T-cell (primary cell): ENCODE data around the gene AP3M1. TPM values are rescaled to one million over a fixed set of nuclear protein-coding genes. Genes with fewer than 3 reads are reported as not detected.

Experiments
- ATAC-seq, 4 experiments: fragments of 200-7000 bp in 3 of 4; fragments of 150-1000 bp in 1 of 4; cut with Tn5 transposase; replicated peaks in 1 of 4; 1 replicate in 3 of 4; 2 replicates in 1 of 4; pipeline ENCODE4 v1.10.0; 2021; ENCODE audit warnings: moderate library complexity in 3 of 4, mild to moderate bottlenecking in 2 of 4, moderate number of reproducible peaks in 1 of 4
- CTCF ChIA-PET, 2 donors: fragments of 300-600 bp; sonication (Branson Sonifier 250); formaldehyde crosslinking; loops; one replicate each; lab custom pipeline; 2022; ENCODE audit warnings: antibody characterized with exemption in 2 of 2; lab: Charles Lee
- POLR2A ChIA-PET, 2 donors: fragments of 300-600 bp; sonication (Branson Sonifier 250); formaldehyde crosslinking; loops; one replicate each; lab custom pipeline; 2022; ENCODE audit warnings: antibody characterized with exemption in 2 of 2; lab: Charles Lee
- DNase-seq, 35 experiments: peaks; one replicate each; pipeline versions ENCODE4 v3.0.0 to v3.0.0-alpha.2; 2013 to 2023
- H3K27ac ChIP-seq: one replicate; pipeline ENCODE4 v1.5.1; 2013; ENCODE audit warnings: low read length
- H3K27me3 ChIP-seq, 2 experiments: replicated peaks in 1 of 2; 1 replicate in 1 of 2; 2 replicates in 1 of 2; pipeline versions ENCODE4 v1.6.1 to v1.7.0; 2013; ENCODE audit warnings: low read length in 1 of 2, mixed read lengths in 1 of 2; ENCODE audit not compliant: control insufficient read depth in 2 of 2, insufficient read depth in 2 of 2; ENCODE audit errors: extremely low read depth in 1 of 2
- H3K36me3 ChIP-seq, 2 donors: 1 replicate in 1 of 2; 2 replicates in 1 of 2; pipeline versions ENCODE4 v1.6.1 to v1.7.0; 2013; ENCODE audit warnings: low read length in 1 of 2; ENCODE audit not compliant: control insufficient read depth in 2 of 2, insufficient read depth in 1 of 2; ENCODE audit errors: extremely low read depth in 1 of 2
- H3K4me1 ChIP-seq, 2 experiments: 1 replicate in 1 of 2; 2 replicates in 1 of 2; pipeline versions ENCODE4 v1.6.1 to v1.7.0; 2013; ENCODE audit warnings: low read length in 2 of 2, mixed read lengths in 1 of 2; ENCODE audit not compliant: insufficient read depth in 2 of 2, control insufficient read depth in 1 of 2; ENCODE audit errors: extremely low read depth in 1 of 2
- H3K4me3 ChIP-seq, 2 donors: 1 replicate in 1 of 2; 2 replicates in 1 of 2; pipeline versions ENCODE4 v1.5.1 to v1.7.0; 2013; ENCODE audit warnings: mild to moderate bottlenecking in 2 of 2, low read length in 1 of 2, moderate library complexity in 1 of 2; ENCODE audit not compliant: control insufficient read depth in 1 of 2; ENCODE audit errors: extremely low read depth in 1 of 2
- H3K9me3 ChIP-seq: 2 replicates; pipeline ENCODE4 v1.7.0; 2013
- H3K27ac Mint-ChIP-seq, 2 donors: one replicate each; pipeline ENCODE4 v1.8.0; 2020 to 2021; ENCODE audit warnings: mild to moderate bottlenecking in 2 of 2, mixed read lengths in 2 of 2
- H3K27me3 Mint-ChIP-seq, 2 donors: one replicate each; pipeline ENCODE4 v1.8.0; 2021 to 2022; ENCODE audit warnings: mixed read lengths in 2 of 2
- H3K36me3 Mint-ChIP-seq: one replicate; pipeline ENCODE4 v1.8.0; 2021; ENCODE audit warnings: mixed read lengths
- H3K4me1 Mint-ChIP-seq, 3 donors: one replicate each; pipeline ENCODE4 v1.8.0; 2020 to 2022; ENCODE audit warnings: mixed read lengths in 3 of 3, mild to moderate bottlenecking in 1 of 3
- H3K4me3 Mint-ChIP-seq, 3 donors: one replicate each; pipeline ENCODE4 v1.8.0; 2020 to 2022; ENCODE audit warnings: mild to moderate bottlenecking in 3 of 3, mixed read lengths in 3 of 3, moderate library complexity in 3 of 3
- H3K9me3 Mint-ChIP-seq, 3 donors: one replicate each; pipeline ENCODE4 v1.8.0; 2020 to 2022; ENCODE audit warnings: mixed read lengths in 3 of 3
- WGBS: methylation state at CpG from one replicate; pipeline ENCODE4 v1.1.5; 2013; ENCODE audit warnings: missing lambda C conversion rate; ENCODE audit not compliant: insufficient coverage; 5-methylcytosine and 5-hydroxymethylcytosine counted together
- total RNA-seq, 35 experiments: library from RNA in 6 of 35; stranded (reverse) in 6 of 35; fragments of 120-200 nt in 1 of 35; gene quantifications; one replicate each; pipeline versions ENCODE4 v1.2.1 to v1.2.4 and lab custom pipeline; 2013 to 2026

AP3M1 gene
- total RNA-seq, 5 donors from 2014 or later (not counting 1 experiment from before 2014, with no cell fraction given): 25.8 to 37.1 (median 33.9) TPM

- no peak for DNase-seq
- H3K9me3 Mint-ChIP-seq: no peaks in the 10 kb centered on the region
- H3K27me3 ChIP-seq: no peaks in the 10 kb centered on the region
- POLR2A ChIA-PET: no interaction called here
- no peak for ATAC-seq
- H3K36me3 ChIP-seq: peaks cover 3 to 85% of the 10 kb centered on the region in 2 donors
- no peaks in the 10 kb centered on the region for H3K9me3 ChIP-seq
- H3K4me1 Mint-ChIP-seq: peaks cover 2 to 17% (median 6%) of the 10 kb centered on the region in 3 donors
- H3K27ac ChIP-seq: no peak overlapping the region
- H3K36me3 Mint-ChIP-seq: peaks cover 76% of the 10 kb centered on the region
- no peak overlapping the region for H3K4me3 Mint-ChIP-seq
- no peaks in the 10 kb centered on the region for H3K27me3 Mint-ChIP-seq
- WGBS: 90% methylated on average over 4 of the region's 4 CpGs
- H3K4me3 ChIP-seq: no peak overlapping the region
- no peaks in the 10 kb centered on the region for H3K4me1 ChIP-seq
- peak overlapping the region; percentile 15 to 74 for H3K27ac Mint-ChIP-seq
- CTCF ChIA-PET: no interaction called here
Measured at GRCh38 chr10:74117738-74118137, 32.9 kb downstream of the AP3M1 start.

DNA sequence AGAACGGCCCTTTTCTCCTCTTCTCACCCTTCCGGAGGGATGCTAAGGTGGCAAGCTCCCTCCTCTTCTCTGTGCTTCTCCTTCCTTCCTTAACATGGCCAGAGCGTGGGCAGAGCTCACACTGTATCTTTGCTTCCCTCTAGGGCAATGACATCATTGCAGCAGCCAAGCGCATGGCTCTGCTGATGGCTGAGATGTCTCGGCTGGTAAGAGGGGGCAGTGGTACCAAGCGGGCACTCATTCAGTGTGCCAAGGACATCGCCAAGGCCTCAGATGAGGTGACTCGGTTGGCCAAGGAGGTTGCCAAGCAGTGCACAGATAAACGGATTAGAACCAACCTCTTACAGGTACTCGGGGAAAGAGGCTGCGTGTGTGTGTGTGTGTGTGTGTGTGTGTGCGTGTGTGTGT lies 36.6 kb downstream of the AP3M1 start:
- no peaks in the 10 kb centered on the region for H3K9me3 Mint-ChIP-seq

GRCh38 chr10:74113546-74113945 lies 37.1 kb downstream of the AP3M1 start:
- ChIA-PET POLR2A (interaction anchor here in 1 of 2 donors (0.6 kb wide), 1 partner anchor 55 kb away, joined by 4 read pairs; no protein-coding TSS in a partner anchor), CTCF (interaction anchor here in 1 of 2 donors (0.5 kb wide), 1 partner anchor 62 kb away, joined by 3 read pairs; no protein-coding TSS in a partner anchor)
- Mint-ChIP-seq H3K4me1 (peaks cover 2 to 6% (median 6%) of the 10 kb centered on the region in 3 donors), H3K9me3 (no peaks in the 10 kb centered on the region), H3K36me3 (peaks cover 74% of the 10 kb centered on the region), H3K4me3 (no peak overlapping the region), H3K27me3 (no peaks in the 10 kb centered on the region), H3K27ac (peak overlapping the region in 1 of 2 donors; percentile 44)
- no peak overlapping the region for H3K27ac ChIP-seq
- WGBS: no CpG with 5 or more reads among the region's 1 CpG
- H3K4me3 ChIP-seq: no peak overlapping the region
- no peak for DNase-seq
- no peaks in the 10 kb centered on the region for H3K27me3 ChIP-seq
- no peaks in the 10 kb centered on the region for H3K4me1 ChIP-seq
- no peaks in the 10 kb centered on the region for H3K9me3 ChIP-seq
- peaks cover 12 to 92% of the 10 kb centered on the region in 2 donors for H3K36me3 ChIP-seq
- ATAC-seq: no peak

More for the DNA sequence above, 36.6 kb downstream of the AP3M1 start:
- Histone ChIP-seq H3K9me3 (no peaks in the 10 kb centered on the region), H3K4me1 (no peaks in the 10 kb centered on the region), H3K36me3 (peaks cover 12 to 92% of the 10 kb centered on the region in 2 donors), H3K4me3 (no peak overlapping the region), H3K27ac (no peak overlapping the region), H3K27me3 (no peaks in the 10 kb centered on the region)
- H3K4me3 Mint-ChIP-seq: no peak overlapping the region
- peaks cover 2 to 11% (median 6%) of the 10 kb centered on the region in 3 donors for H3K4me1 Mint-ChIP-seq
- no peaks in the 10 kb centered on the region for H3K27me3 Mint-ChIP-seq
- WGBS: 95% methylated on average over 12 of the region's 12 CpGs
- ChIA-PET CTCF (no interaction called here), POLR2A (no interaction called here)
- ATAC-seq (no peak), DNase-seq (no peak)
- H3K27ac Mint-ChIP-seq: peak overlapping the region in 1 of 2 donors; percentile 44
- peaks cover 79% of the 10 kb centered on the region for H3K36me3 Mint-ChIP-seq

- WGBS: over 99% methylated on average over 11 of the region's 14 CpGs
- Histone ChIP-seq H3K9me3 (no peaks in the 10 kb centered on the region), H3K36me3 (peaks cover 12 to 92% of the 10 kb centered on the region in 2 donors), H3K4me3 (no peak overlapping the region), H3K27ac (no peak overlapping the region), H3K4me1 (no peaks in the 10 kb centered on the region), H3K27me3 (no peaks in the 10 kb centered on the region)
- Mint-ChIP-seq H3K27ac (no peak overlapping the region), H3K4me3 (no peak overlapping the region), H3K36me3 (peaks cover 78% of the 10 kb centered on the region), H3K4me1 (peaks cover 2 to 6% (median 4%) of the 10 kb centered on the region in 3 donors), H3K27me3 (no peaks in the 10 kb centered on the region), H3K9me3 (no peaks in the 10 kb centered on the region)
- ChIA-PET CTCF (no interaction called here), POLR2A (interaction anchor here in 1 of 2 donors (0.7 kb wide), 1 partner anchor 8 kb away, joined by 3 read pairs; no protein-coding TSS in a partner anchor)
- ATAC-seq (no peak), DNase-seq (no peak)
Measured at GRCh38 chr10:74111799-74112198, 38.8 kb downstream of the AP3M1 start.

- WGBS: 67% methylated on average over 1 of the region's 1 CpG
- CTCF ChIA-PET: interaction anchor here in 1 of 2 donors (0.6 to 1.1 kb wide), 4 partner anchors 11 to 131 kb away, joined by 3 read pairs; no protein-coding TSS in a partner anchor
- no peak overlapping the region for H3K4me3 Mint-ChIP-seq
- POLR2A ChIA-PET: no interaction called here
- Histone ChIP-seq H3K27ac (no peak overlapping the region), H3K4me3 (no peak overlapping the region), H3K36me3 (peaks cover 12 to 93% of the 10 kb centered on the region in 2 donors), H3K27me3 (no peaks in the 10 kb centered on the region), H3K9me3 (no peaks in the 10 kb centered on the region), H3K4me1 (no peaks in the 10 kb centered on the region)
- DNase-seq (no peak), ATAC-seq (no peak)
- peak overlapping the region in 1 of 2 donors; percentile 62 for H3K27ac Mint-ChIP-seq
- H3K4me1 Mint-ChIP-seq: no peaks in the 10 kb centered on the region
- H3K9me3 Mint-ChIP-seq: no peaks in the 10 kb centered on the region
- peaks cover 74% of the 10 kb centered on the region for H3K36me3 Mint-ChIP-seq
- H3K27me3 Mint-ChIP-seq: no peaks in the 10 kb centered on the region
Measured at GRCh38 chr10:74110120-74110519, 40.5 kb downstream of the AP3M1 start.

DNA sequence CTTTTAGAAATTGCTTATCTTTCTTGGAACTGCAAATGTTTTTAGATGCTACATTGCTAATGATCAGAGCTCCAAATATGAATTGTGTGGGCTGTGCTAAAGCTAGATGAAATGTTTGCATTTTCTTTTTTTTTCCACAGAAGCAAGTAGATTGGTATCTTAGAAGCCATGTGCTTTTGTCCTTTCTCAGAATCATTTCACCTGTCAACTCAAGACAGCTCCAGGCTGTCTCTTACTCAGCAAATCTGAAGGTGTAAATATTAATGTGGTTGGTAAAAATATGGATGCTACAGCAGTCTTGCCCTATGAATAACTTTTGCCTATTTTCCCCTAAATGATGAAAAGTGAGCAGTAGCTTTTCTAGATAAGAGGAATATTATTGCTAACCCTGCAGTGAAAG lies 41.2 kb downstream of the AP3M1 start:
- H3K4me3 Mint-ChIP-seq: no peak overlapping the region
- CTCF ChIA-PET: interaction anchor here (0.6 to 1.1 kb wide), 5 partner anchors 10 to 83 kb away, joined by 3 to 7 read pairs (median 3); no protein-coding TSS in a partner anchor
- DNase-seq: no peak

More for the DNA sequence above, 41.2 kb downstream of the AP3M1 start:
- Mint-ChIP-seq H3K9me3 (no peaks in the 10 kb centered on the region), H3K4me1 (no peaks in the 10 kb centered on the region), H3K27ac (peak overlapping the region in 1 of 2 donors; percentile 35), H3K27me3 (no peaks in the 10 kb centered on the region), H3K36me3 (peaks cover 76% of the 10 kb centered on the region)
- no peak for ATAC-seq
- Histone ChIP-seq H3K36me3 (peaks cover 12 to 93% of the 10 kb centered on the region in 2 donors), H3K4me3 (no peak overlapping the region), H3K9me3 (no peaks in the 10 kb centered on the region), H3K4me1 (no peaks in the 10 kb centered on the region), H3K27me3 (no peaks in the 10 kb centered on the region), H3K27ac (no peak overlapping the region)
- POLR2A ChIA-PET: no interaction called here
